Measurements from ENCODE around the gene RAD51. TPM values are rescaled to one million over a fixed set of nuclear protein-coding genes. Genes with fewer than 3 reads are reported as not detected.

The RAD51 gene
- total and polyA plus RNA-seq, 2 of the 8 experiments (the other 6 are each of a cell fraction or from before 2014, with no cell fraction given): 32.2 to 42.4 TPM

GRCh38 chr15:40773902-40774301, 78.9 kb downstream of the RAD51 start:
- Histone ChIP-seq H3K4ac (replicated peaks; ENCODE audit: insufficient read length, low read depth, low read length) (no peak overlapping the region), H3K23me2 (ENCODE audit: low read depth, low read length) (no peaks in the 10 kb centered on the region), H4K5ac (ENCODE audit: insufficient read length, low read depth, low read length) (no peak overlapping the region), H2BK20ac (ENCODE audit: low read length) (no peak overlapping the region), H4K8ac (ENCODE audit: extremely low read depth, insufficient read depth, low read length) (no peak overlapping the region), H3K9me3 (ENCODE audit: insufficient read depth in 2 of 2, low read depth in 1 of 2, low read length in 1 of 2) (no peaks in the 10 kb centered on the region), H3K4me2 (ENCODE audit: insufficient read depth in 1 of 2, low read depth in 2 of 2, low read length in 2 of 2) (no peak overlapping the region), H3K56ac (replicated peaks; ENCODE audit: insufficient read length, low read depth, low read length) (no peak overlapping the region), H2BK12ac (ENCODE audit: low read depth, low read length) (no peak overlapping the region), H2BK15ac (ENCODE audit: low read length) (no peak overlapping the region), H3K36me3 (ENCODE audit: control insufficient read depth in 2 of 4, insufficient read depth in 4 of 4, low read length in 3 of 4) (peaks cover 0 to 20% (median 4%) of the 10 kb centered on the region in 4 experiments; a peak in 3 of 8 replicates), H3K9ac (replicated peaks in 1 of 4; ENCODE audit: extremely low read depth in 1 of 4, low read depth in 3 of 4, low read length in 3 of 4) (no peak overlapping the region), H3K18ac (ENCODE audit: extremely low read depth, low read length) (no peak overlapping the region), H3K79me2 (ENCODE audit: control insufficient read depth in 1 of 2, insufficient read depth in 2 of 2, low read length in 2 of 2) (no peaks in the 10 kb centered on the region), H4K20me1 (replicated peaks in 1 of 2; ENCODE audit: control insufficient read depth in 1 of 2, insufficient read depth in 2 of 2, low read length in 2 of 2) (peaks cover 0 to 2% of the 10 kb centered on the region in 2 experiments), H3K23ac (ENCODE audit: insufficient read length) (no peak overlapping the region), H2AFZ (ENCODE audit: low read length) (no peak overlapping the region), H3K4me1 (replicated peaks in 1 of 4; ENCODE audit: control insufficient read depth in 3 of 4, insufficient read depth in 4 of 4, low read length in 3 of 4) (no peaks in the 10 kb centered on the region), H3K27ac (ENCODE audit: low read depth, low read length) (no peak overlapping the region), H2BK5ac (ENCODE audit: low read depth, low read length) (no peak overlapping the region), H3K14ac (ENCODE audit: insufficient read length) (no peak overlapping the region), H2AK5ac (ENCODE audit: low read depth, low read length) (no peak overlapping the region), H3K79me1 (ENCODE audit: low read depth, low read length) (no peaks in the 10 kb centered on the region; the same call in 1 of the 2 replicates), H3K27me3 (replicated peaks in 1 of 4; ENCODE audit: control insufficient read depth in 3 of 4, extremely low read depth in 1 of 4, insufficient read depth in 3 of 4, low read length in 3 of 4) (no peaks in the 10 kb centered on the region), H2BK120ac (replicated peaks; ENCODE audit: low read depth, low read length) (no peak overlapping the region), H3K4me3 (ENCODE audit: extremely low read depth in 1 of 4, insufficient read depth in 2 of 4, low read depth in 3 of 4, low read length in 4 of 4) (no peak overlapping the region), H4K91ac (replicated peaks; ENCODE audit: insufficient read length, low read length) (no peak overlapping the region)
- 90% methylated on average over 6 of the region's 6 CpGs; no CpG with 5 or more reads in 1 of the 2 experiments for WGBS, 2 experiments (ENCODE audit: extremely low coverage in 1 of 2, insufficient coverage in 1 of 2, insufficient read length in 1 of 2, insufficient replicate concordance in 2 of 2, low coverage in 1 of 2, low lambda C conversion rate in 2 of 2, missing lambda C conversion rate in 1 of 2)
- ChIA-PET POLR2A (ENCODE audit: partially characterized antibody) (interaction anchor here (1.0 to 3.0 kb wide), 4 partner anchors 11 to 79 kb away, joined by 3 to 11 read pairs (median 4); partner anchors contain the start of genes GCHFR and RAD51), CTCF (ENCODE audit: partially characterized antibody) (interaction anchor here (0.6 to 15.3 kb wide), 7 partner anchors 10 to 98 kb away, joined by 3 to 184 read pairs (median 3); no protein-coding TSS in a partner anchor)
- FAIRE-seq (no peak), DNase-seq (ENCODE audit: low read depth in 1 of 2, low spot score in 2 of 2) (no peak)
